NT2/D1 (cell line): ENCODE measurements around the gene SREBF2.
"Not testable (repeated sequence)": the region's sequence is repeated elsewhere in the genome, so short reads cannot be mapped to it uniquely, and the experiment has no call there.

ENCODE experiments used
- DNase-seq: peaks from one replicate; pipeline ENCODE4 v3.0.0-alpha.2; 2011; ENCODE audit warnings: low read depth, low spot score
- H3K27me3 ChIP-seq: 2 replicates; pipeline ENCODE4 v1.6.0; 2011; ENCODE audit warnings: mild to moderate bottlenecking; ENCODE audit not compliant: insufficient read length, insufficient read depth
- H3K36me3 ChIP-seq: 2 replicates; pipeline ENCODE4 v1.6.1; 2011; ENCODE audit warnings: mild to moderate bottlenecking, low read length, mixed read lengths; ENCODE audit not compliant: insufficient read depth, insufficient read length
- H3K4me1 ChIP-seq: 2 replicates; pipeline ENCODE4 v1.5.1; 2011; ENCODE audit not compliant: insufficient read depth, insufficient read length
- H3K4me3 ChIP-seq: 2 replicates; pipeline ENCODE4 v1.5.1; 2011; ENCODE audit warnings: low read depth; ENCODE audit not compliant: insufficient read length
- H3K9ac ChIP-seq: 2 replicates; pipeline ENCODE4 v1.6.0; 2011; ENCODE audit warnings: low read depth; ENCODE audit not compliant: insufficient read length
- H3K9me3 ChIP-seq: 2 replicates; pipeline ENCODE4 v1.5.1; 2011; ENCODE audit warnings: mild to moderate bottlenecking, low read length; ENCODE audit not compliant: insufficient read depth
- SUZ12 ChIP-seq: IDR thresholded peaks from 2 replicates; pipeline ENCODE4 v1.6.1; 2011; ENCODE audit not compliant: insufficient read length, insufficient read depth; ENCODE audit errors: extremely low read depth
- YY1 ChIP-seq: IDR thresholded peaks from 2 replicates; pipeline ENCODE4 v1.6.1; 2011; ENCODE audit not compliant: insufficient read length, insufficient read depth
- ZNF274 ChIP-seq: IDR thresholded peaks from 2 replicates; pipeline ENCODE4 v1.6.1; 2011; ENCODE audit warnings: mild to moderate bottlenecking, low read depth, low read length

The SREBF2 gene

GRCh38 chr22:41940832-41941765, 108.2 kb downstream of the SREBF2 start:
- no peaks in the 10 kb centered on the region for H3K27me3 ChIP-seq
- H3K9ac ChIP-seq: peak overlapping the region; percentile 36
- no peak overlapping the region for H3K4me3 ChIP-seq
- no peaks in the 10 kb centered on the region for H3K4me1 ChIP-seq
- no peak for DNase-seq
- no peak for TF ChIP-seq YY1
- TF ChIP-seq ZNF274: no peak
- no peak for TF ChIP-seq SUZ12
- H3K36me3 ChIP-seq: peaks cover 78% of the 10 kb centered on the region
- H3K9me3 ChIP-seq: no peaks in the 10 kb centered on the region

GRCh38 chr22:41943661-41944209, 110.8 kb downstream of the SREBF2 start:
- H3K4me1 ChIP-seq: no peaks in the 10 kb centered on the region
- no peaks in the 10 kb centered on the region for H3K27me3 ChIP-seq
- no peaks in the 10 kb centered on the region for H3K9me3 ChIP-seq
- H3K36me3 ChIP-seq: peaks cover 56% of the 10 kb centered on the region
- no peak for DNase-seq
- H3K9ac ChIP-seq: peak overlapping the region; percentile 36
- no peak for TF ChIP-seq SUZ12
- no peak for TF ChIP-seq ZNF274
- no peak for TF ChIP-seq YY1
- no peak overlapping the region for H3K4me3 ChIP-seq

- no peak for TF ChIP-seq YY1
- TF ChIP-seq ZNF274: no peak
- TF ChIP-seq SUZ12: no peak
- H3K27me3 ChIP-seq: no peaks in the 10 kb centered on the region
- peak within 1 kb of the TSS; percentile 85 for H3K4me3 ChIP-seq
- peaks cover 10% of the 10 kb centered on the region for H3K4me1 ChIP-seq
- no peaks in the 10 kb centered on the region for H3K9me3 ChIP-seq
- H3K9ac ChIP-seq: peak within 1 kb of the TSS; percentile 89
- peaks cover 34% of the 10 kb centered on the region for H3K36me3 ChIP-seq
- DNase-seq: peak; percentile 89
These were observed 113.9 kb downstream of the SREBF2 start, which contains the start of gene CENPM for GRCh38 chr22:41946629-41947423. TSS of gene CENPM (minus strand) at chr22:41947152. CDS start at chr22:41947076, 76 bp downstream.

GRCh38 chr22:41947424-41948080, 114.6 kb downstream of the SREBF2 start:
- Histone ChIP-seq H3K9ac (peak overlapping the region; percentile 51), H3K4me1 (peaks cover 15% of the 10 kb centered on the region), H3K4me3 (peak overlapping the region; percentile 85)

GRCh38 chr22:41948142-41948541, 115.2 kb downstream of the SREBF2 start:
- Histone ChIP-seq H3K9ac (no peak overlapping the region), H3K9me3 (no peaks in the 10 kb centered on the region), H3K4me3 (no peak overlapping the region), H3K36me3 (peaks cover 24% of the 10 kb centered on the region), H3K27me3 (no peaks in the 10 kb centered on the region), H3K4me1 (peaks cover 19% of the 10 kb centered on the region)
- no peak for TF ChIP-seq SUZ12
- no peak for TF ChIP-seq ZNF274
- no peak for TF ChIP-seq YY1
- no peak for DNase-seq

More at GRCh38 chr22:41947424-41948080, 114.6 kb downstream of the SREBF2 start:
- TF ChIP-seq SUZ12 (no peak), YY1 (no peak), ZNF274 (no peak)
- no peaks in the 10 kb centered on the region for H3K27me3 ChIP-seq
- no peak for DNase-seq
- H3K36me3 ChIP-seq: peaks cover 29% of the 10 kb centered on the region
- no peaks in the 10 kb centered on the region for H3K9me3 ChIP-seq

- Histone ChIP-seq H3K4me1 (peaks cover 22% of the 10 kb centered on the region), H3K36me3 (peaks cover 16% of the 10 kb centered on the region)
- not testable (repeated sequence) for H3K4me3 ChIP-seq, DNase-seq, H3K27me3 ChIP-seq, H3K9me3 ChIP-seq, H3K9ac ChIP-seq
These were observed 116.0 kb downstream of the SREBF2 start for GRCh38 chr22:41948928-41949296.
